Subcutaneous abdominal adipose tissue (tissue), 5 donors: Measurements from ENCODE around the gene CTTNBP2.

Experiments
- H3K27ac ChIP-seq: one replicate; pipeline ENCODE4 v1.7.0; 2013; ENCODE audit warnings: low read depth, mild to moderate bottlenecking, inconsistent platforms, low read length, moderate library complexity
- H3K27me3 ChIP-seq, 5 donors: one replicate each; pipeline ENCODE4 v1.7.0; 2013; ENCODE audit warnings: low read length in 5 of 5, inconsistent platforms in 1 of 5; ENCODE audit not compliant: control insufficient read depth in 5 of 5, insufficient read depth in 4 of 5
- H3K36me3 ChIP-seq, 5 donors: one replicate each; pipeline ENCODE4 v1.7.0; 2013; ENCODE audit warnings: low read length in 5 of 5; ENCODE audit not compliant: control insufficient read depth in 5 of 5, insufficient read depth in 5 of 5
- H3K4me1 ChIP-seq, 5 donors: one replicate each; pipeline ENCODE4 v1.7.0; 2013; ENCODE audit warnings: low read length in 5 of 5, mild to moderate bottlenecking in 3 of 5, moderate library complexity in 1 of 5; ENCODE audit not compliant: control insufficient read depth in 5 of 5, insufficient read depth in 5 of 5
- H3K4me3 ChIP-seq, 5 donors: one replicate each; pipeline ENCODE4 v1.7.0; 2013; ENCODE audit warnings: low read length in 5 of 5, low read depth in 1 of 5
- H3K9ac ChIP-seq, 5 donors: one replicate each; pipeline ENCODE4 v1.7.0; 2013; ENCODE audit warnings: low read length in 5 of 5, mild to moderate bottlenecking in 4 of 5, moderate library complexity in 3 of 5
- H3K9me3 ChIP-seq, 5 donors: one replicate each; pipeline ENCODE4 v1.7.0; 2013; ENCODE audit warnings: low read length in 5 of 5; ENCODE audit not compliant: control insufficient read depth in 5 of 5
- donor health status: healthy.
- donor health status: healthy.
- donor health status: healthy.
- donor health status: healthy.
- donor health status: healthy.

CTTNBP2 gene

GRCh38 chr7:117828825-117829224 lies 44.4 kb downstream of the CTTNBP2 start:
- no peaks in the 10 kb centered on the region for H3K36me3 ChIP-seq
- H3K4me3 ChIP-seq = no peak overlapping the region
- no peaks in the 10 kb centered on the region for H3K9me3 ChIP-seq
- H3K4me1 ChIP-seq = peaks cover 0 to 13% (median 0%) of the 10 kb centered on the region in 5 donors
- H3K9ac ChIP-seq = no peak overlapping the region
- no peaks in the 10 kb centered on the region for H3K27me3 ChIP-seq
- H3K27ac ChIP-seq = no peak overlapping the region

DNA sequence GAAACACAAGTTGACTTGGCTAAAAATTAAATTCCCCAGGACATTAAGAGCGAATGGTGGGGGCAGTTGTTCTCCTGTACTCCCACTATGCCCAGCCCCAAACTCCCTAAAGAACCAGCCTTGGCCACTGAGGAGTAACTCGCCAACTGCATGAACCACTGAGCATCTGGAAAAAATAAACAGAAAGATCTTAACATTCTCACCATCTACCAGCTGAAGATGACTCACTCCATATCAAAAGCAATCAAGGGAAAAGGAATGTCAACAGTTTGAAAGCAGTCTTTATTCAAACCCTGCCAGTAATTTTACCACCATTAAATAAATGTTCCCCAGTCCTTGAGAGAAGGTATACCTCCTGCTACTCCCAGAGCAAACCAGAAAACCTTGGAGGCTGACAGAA lies 45.4 kb downstream of the CTTNBP2 start:
- Histone ChIP-seq H3K4me3 (no peak overlapping the region), H3K27ac (no peak overlapping the region), H3K4me1 (peaks cover 0 to 13% (median 0%) of the 10 kb centered on the region in 5 donors)

DNA sequence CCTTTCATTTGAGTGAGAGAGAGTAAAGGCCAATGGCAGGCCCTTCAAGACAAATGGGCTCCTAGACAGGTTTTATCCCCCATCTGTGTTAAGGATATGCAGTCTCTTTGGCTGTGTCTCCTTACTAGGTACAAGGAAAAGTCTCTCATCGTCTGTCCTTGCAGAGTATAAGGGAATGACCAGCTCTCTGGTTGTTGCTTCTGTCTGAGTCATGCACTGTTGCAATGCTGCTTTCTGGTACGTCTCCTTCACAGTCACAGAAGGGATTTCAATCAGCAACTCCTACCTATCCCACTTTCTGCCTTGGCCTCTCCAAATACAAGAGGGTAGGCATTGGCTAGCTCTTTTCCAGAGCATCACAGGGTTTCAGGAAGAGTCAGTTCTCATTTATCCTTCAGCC lies 48.1 kb downstream of the CTTNBP2 start:
- peaks cover 0 to 3% (median 0%) of the 10 kb centered on the region in 5 donors for H3K4me1 ChIP-seq
- H3K9ac ChIP-seq = no peak overlapping the region

More for the DNA sequence above, 45.4 kb downstream of the CTTNBP2 start:
- H3K9me3 ChIP-seq = no peaks in the 10 kb centered on the region
- no peaks in the 10 kb centered on the region for H3K36me3 ChIP-seq
- H3K27me3 ChIP-seq = no peaks in the 10 kb centered on the region
- no peak overlapping the region for H3K9ac ChIP-seq

DNA sequence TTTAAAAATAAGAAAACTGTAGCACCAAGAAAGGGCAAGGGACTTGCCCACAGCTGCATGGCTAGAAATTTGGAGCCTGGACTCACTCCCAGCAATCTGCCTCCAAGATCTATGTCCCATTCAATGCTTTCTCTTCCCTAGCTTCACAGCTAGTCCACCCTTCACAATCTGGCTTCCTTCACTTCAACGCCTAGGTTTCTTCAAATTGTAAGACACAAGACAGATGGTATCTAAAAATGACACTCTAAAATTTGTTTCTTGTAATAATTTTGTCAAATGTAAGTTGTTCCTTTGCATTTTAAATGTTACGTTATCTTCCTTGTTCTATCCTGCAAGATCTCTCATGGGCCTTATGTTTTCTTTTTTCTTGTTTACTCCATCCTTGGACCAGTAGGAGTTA lies 48.6 kb downstream of the CTTNBP2 start:
- Histone ChIP-seq H3K9ac (no peak overlapping the region), H3K4me3 (no peak overlapping the region), H3K27ac (no peak overlapping the region), H3K9me3 (no peaks in the 10 kb centered on the region), H3K4me1 (peaks cover 0 to 3% (median 0%) of the 10 kb centered on the region in 5 donors), H3K36me3 (no peaks in the 10 kb centered on the region), H3K27me3 (no peaks in the 10 kb centered on the region)

More for the DNA sequence above, 48.1 kb downstream of the CTTNBP2 start:
- no peaks in the 10 kb centered on the region for H3K27me3 ChIP-seq
- H3K4me3 ChIP-seq = no peak overlapping the region
- H3K9me3 ChIP-seq = no peaks in the 10 kb centered on the region
- no peak overlapping the region for H3K27ac ChIP-seq
- no peaks in the 10 kb centered on the region for H3K36me3 ChIP-seq

- no peak overlapping the region for H3K9ac ChIP-seq
- no peaks in the 10 kb centered on the region for H3K36me3 ChIP-seq
- H3K4me3 ChIP-seq = no peak overlapping the region
- H3K27ac ChIP-seq = no peak overlapping the region
- peaks cover 0 to 11% (median 0%) of the 10 kb centered on the region in 5 donors for H3K4me1 ChIP-seq
- no peaks in the 10 kb centered on the region for H3K27me3 ChIP-seq
- H3K9me3 ChIP-seq = no peaks in the 10 kb centered on the region
These were observed 53.7 kb downstream of the CTTNBP2 start for GRCh38 chr7:117819558-117819957.

DNA sequence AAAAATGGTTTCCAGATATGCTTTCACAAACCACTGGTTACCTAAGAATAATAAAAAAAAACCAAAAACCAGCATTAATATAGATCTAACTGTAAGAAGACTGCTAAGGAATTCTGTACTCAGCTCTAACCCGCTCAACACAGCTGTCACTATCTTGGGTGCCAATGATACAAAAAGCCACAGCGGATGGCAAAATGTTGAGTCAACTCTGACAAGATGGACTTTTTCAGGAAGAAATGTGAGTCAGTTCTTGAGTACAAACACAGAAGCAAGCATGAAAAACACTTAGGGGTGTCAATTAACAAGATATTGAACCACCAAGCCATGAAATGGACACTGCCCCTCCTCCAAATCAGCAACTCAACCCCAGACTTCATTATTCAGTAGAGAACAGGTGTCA lies 55.0 kb downstream of the CTTNBP2 start:
- H3K9me3 ChIP-seq = no peaks in the 10 kb centered on the region
- H3K4me1 ChIP-seq = peaks cover 0 to 11% (median 0%) of the 10 kb centered on the region in 5 donors
- H3K9ac ChIP-seq = no peak overlapping the region
- no peak overlapping the region for H3K27ac ChIP-seq
- H3K4me3 ChIP-seq = no peak overlapping the region
- H3K27me3 ChIP-seq = no peaks in the 10 kb centered on the region
- H3K36me3 ChIP-seq = no peaks in the 10 kb centered on the region

- H3K9ac ChIP-seq = no peak overlapping the region
- no peaks in the 10 kb centered on the region for H3K9me3 ChIP-seq
- H3K4me3 ChIP-seq = no peak overlapping the region
- H3K36me3 ChIP-seq = no peaks in the 10 kb centered on the region
- no peaks in the 10 kb centered on the region for H3K27me3 ChIP-seq
- no peak overlapping the region for H3K27ac ChIP-seq
- H3K4me1 ChIP-seq = peaks cover 0 to 11% (median 0%) of the 10 kb centered on the region in 5 donors
These were observed 56.5 kb downstream of the CTTNBP2 start for GRCh38 chr7:117816727-117817126.

DNA sequence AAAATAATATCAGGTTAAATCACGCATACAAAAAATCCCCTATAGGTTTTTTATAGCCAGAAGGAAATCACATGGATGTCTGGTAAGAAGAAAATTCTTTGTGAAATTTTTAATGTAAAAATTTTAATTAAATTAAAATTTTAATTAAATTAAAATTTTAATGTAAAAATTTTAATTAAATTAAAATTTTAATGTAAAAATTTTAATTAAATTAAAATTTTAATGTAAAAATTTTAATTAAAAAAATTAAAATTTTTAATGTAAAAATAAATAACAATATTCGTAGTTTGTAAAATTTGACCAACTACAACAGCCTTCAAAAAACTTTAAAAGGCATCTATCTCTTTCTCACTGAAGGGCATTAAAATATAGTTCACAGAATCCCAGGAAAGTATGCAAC lies 61.5 kb downstream of the CTTNBP2 start:
- no peaks in the 10 kb centered on the region for H3K36me3 ChIP-seq
- H3K4me3 ChIP-seq = no peak overlapping the region
- no peak overlapping the region for H3K9ac ChIP-seq
- no peak overlapping the region for H3K27ac ChIP-seq
- H3K4me1 ChIP-seq = peaks cover 0 to 27% (median 14%) of the 10 kb centered on the region in 5 donors
- no peaks in the 10 kb centered on the region for H3K27me3 ChIP-seq
- no peaks in the 10 kb centered on the region for H3K9me3 ChIP-seq

DNA sequence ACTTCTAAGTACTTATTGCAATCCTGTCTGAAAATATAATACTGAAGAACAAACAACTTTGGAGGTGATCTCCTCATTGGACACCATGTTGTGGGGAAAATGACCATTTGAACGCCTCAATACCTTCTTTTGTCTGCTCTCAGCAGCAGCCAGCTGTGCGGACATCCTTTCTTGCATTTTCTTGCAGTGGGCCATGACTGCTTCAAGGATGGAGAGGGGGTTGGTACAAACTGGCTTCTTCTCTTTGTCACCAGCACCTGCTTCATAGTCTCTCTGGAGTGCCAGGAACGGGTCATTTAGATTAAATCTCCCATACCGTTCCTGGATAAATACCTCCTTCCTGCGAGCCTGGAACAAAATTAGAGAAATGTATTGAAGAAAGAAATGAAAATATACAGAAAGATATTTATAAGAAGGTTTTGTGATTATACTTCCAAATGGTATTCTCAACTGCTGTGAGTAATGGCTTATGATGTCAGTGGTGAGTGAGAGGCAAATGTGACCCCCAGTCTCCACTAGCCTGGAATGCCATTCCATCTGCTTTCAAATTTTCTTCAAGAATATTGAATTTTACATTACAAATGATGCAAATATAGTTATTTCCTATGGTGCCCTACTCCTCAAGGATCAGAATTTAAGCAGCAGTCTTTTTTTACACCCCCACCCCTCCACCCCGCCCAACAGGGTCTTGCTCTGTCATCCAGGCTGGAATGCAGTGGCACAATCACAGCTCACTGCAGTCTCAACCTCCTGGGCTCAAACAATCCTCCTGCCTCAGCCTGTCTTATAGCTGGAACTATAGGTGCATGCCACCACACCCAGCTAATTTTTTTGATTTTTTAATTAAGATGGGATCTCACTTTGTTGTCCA lies 62.4 kb downstream of the CTTNBP2 start:
- Histone ChIP-seq H3K4me3 (no peak overlapping the region), H3K9ac (no peak overlapping the region), H3K4me1 (peaks cover 0 to 22% (median 14%) of the 10 kb centered on the region in 5 donors), H3K27me3 (no peaks in the 10 kb centered on the region), H3K36me3 (no peaks in the 10 kb centered on the region), H3K9me3 (no peaks in the 10 kb centered on the region), H3K27ac (no peak overlapping the region)

GRCh38 chr7:117809958-117810357 lies 63.3 kb downstream of the CTTNBP2 start:
- Histone ChIP-seq H3K9ac (no peak overlapping the region), H3K4me1 (peaks cover 0 to 17% (median 14%) of the 10 kb centered on the region in 5 donors), H3K27me3 (no peaks in the 10 kb centered on the region), H3K4me3 (no peak overlapping the region), H3K36me3 (no peaks in the 10 kb centered on the region), H3K27ac (no peak overlapping the region), H3K9me3 (no peaks in the 10 kb centered on the region)
